Gastrocnemius medialis (tissue), 4 donors: ENCODE data around the gene MAPK8IP3. TPM values are rescaled to one million over a fixed set of nuclear protein-coding genes. Genes with fewer than 3 reads are reported as not detected.

ENCODE experiments used
- ATAC-seq, 2 donors: fragments of 150-250 bp; one replicate each; pipeline ENCODE4 v1.9.1; 2016
- DNase-seq, 2 donors: peaks; one replicate each; pipeline ENCODE4 v3.0.0-alpha.2; 2019
- H3K27ac ChIP-seq, 4 donors: fragments of 200-600 bp; sonication (generic); 1 replicate in 1 of 4; 2 replicates in 3 of 4; pipeline ENCODE4 v1.5.1; 2016 to 2018; ENCODE audit warnings: mild to moderate bottlenecking in 2 of 4, moderate library complexity in 1 of 4
- H3K27me3 ChIP-seq, 3 donors: fragments of 200-600 bp; sonication (generic) in 2 of 3; 1 replicate in 1 of 3; 2 replicates in 2 of 3; pipeline versions ENCODE4 v1.5.1 to v1.6.0; 2016 to 2019; ENCODE audit warnings: mild to moderate bottlenecking in 1 of 3, moderate library complexity in 1 of 3
- H3K36me3 ChIP-seq, 2 donors: fragments of 200-600 bp; sonication (generic) in 1 of 2; one replicate each; pipeline ENCODE4 v1.5.1; 2017 to 2018
- H3K4me1 ChIP-seq, 2 donors: fragments of 200-600 bp; sonication (generic) in 1 of 2; one replicate each; pipeline ENCODE4 v1.5.1; 2016 to 2017; ENCODE audit warnings: mild to moderate bottlenecking in 2 of 2
- H3K4me3 ChIP-seq, 4 donors: fragments of 200-600 bp; sonication (generic) in 3 of 4; 1 replicate in 1 of 4; 2 replicates in 3 of 4; pipeline ENCODE4 v1.5.1; 2016 to 2019; ENCODE audit warnings: mild to moderate bottlenecking in 2 of 4
- H3K9me3 ChIP-seq, 3 donors: fragments of 200-600 bp; sonication (generic) in 2 of 3; 1 replicate in 1 of 3; 2 replicates in 2 of 3; pipeline ENCODE4 v1.5.1; 2016 to 2019
- CTCF ChIP-seq, 5 experiments: fragments of 450-650 bp in 3 of 5; fragments of 200-600 bp in 2 of 5; sonication (generic) in 2 of 5; IDR thresholded peaks in 4 of 5; conservative IDR thresholded peaks in 1 of 5; 1 replicate in 4 of 5; 2 replicates in 1 of 5; pipeline ENCODE4 v1.5.1; 2016 to 2019; ENCODE audit warnings: antibody characterized with exemption in 5 of 5, mild to moderate bottlenecking in 3 of 5, moderate library complexity in 3 of 5
- POLR2A ChIP-seq, 2 donors: fragments of 450-650 bp; IDR thresholded peaks; one replicate each; pipeline ENCODE4 v1.6.1; 2017; ENCODE audit warnings: antibody characterized with exemption in 2 of 2, mild to moderate bottlenecking in 2 of 2, moderate library complexity in 2 of 2
- in situ Hi-C, 4 donors: fragments of 200-750 bp; cut with MboI; loops; one replicate each; pipeline versions ENCODE4 v1.15.0 to v1.8.0; 2017; ENCODE audit warnings: low sequenced_read_pairs in 4 of 4
- intact Hi-C: fragments of 100-400 bp; cut with DNase I; formaldehyde crosslinking; loops from one replicate; pipeline ENCODE4 v1.15.1; 2023; ENCODE audit warnings: low total_unique reads
- total RNA-seq, 4 donors: library from RNA; depleted of rRNA; stranded (reverse); fragments of >200 nt; gene quantifications; one replicate each; pipeline versions ENCODE4 v1.1.0 to v1.2.3, GENCODE V29; 2016

The MAPK8IP3 gene
- total RNA-seq, 4 donors from 2014 or later: 6.5 to 22.6 (median 13.9) TPM

- peaks cover 0 to 73% of the 10 kb centered on the region in 2 donors for H3K36me3 ChIP-seq
- no peaks in the 10 kb centered on the region for H3K4me1 ChIP-seq
- no peaks in the 10 kb centered on the region for H3K27me3 ChIP-seq
- DNase-seq: no peak
- H3K27ac ChIP-seq: no peak overlapping the region
- intact Hi-C loops: loop anchor here (5.0 kb wide), 1 partner anchor 334 kb away; no protein-coding TSS in a partner anchor
- ATAC-seq: no peak
- in situ Hi-C loops: no loop called here
- no peak for TF ChIP-seq POLR2A (IDR thresholded peaks at IDR 0.05)
- TF ChIP-seq CTCF (IDR thresholded peaks at IDR 0.05 in 4 of 5, conservative IDR thresholded peaks at IDR 0.05 in 1 of 5): no peak
- H3K9me3 ChIP-seq: no peaks in the 10 kb centered on the region
- no peak overlapping the region for H3K4me3 ChIP-seq
Observed at GRCh38 chr16:1761751-1762150, 55.8 kb downstream of the MAPK8IP3 start.

- no peak for ATAC-seq
Observed at GRCh38 chr16:1762196-1762878, 56.3 kb downstream of the MAPK8IP3 start.

GRCh38 chr16:1762879-1763520 is 57.0 kb downstream of the MAPK8IP3 start:
- Histone ChIP-seq H3K9me3 (no peaks in the 10 kb centered on the region), H3K36me3 (peaks cover 0 to 79% of the 10 kb centered on the region in 2 donors), H3K27me3 (no peaks in the 10 kb centered on the region), H3K4me1 (no peaks in the 10 kb centered on the region), H3K27ac (no peak overlapping the region), H3K4me3 (no peak overlapping the region)
- DNase-seq: no peak
- intact Hi-C loops: loop anchor here (5.0 kb wide), 1 partner anchor 336 kb away; no protein-coding TSS in a partner anchor
- in situ Hi-C loops: no loop called here
- TF ChIP-seq POLR2A (IDR thresholded peaks at IDR 0.05) (no peak), CTCF (IDR thresholded peaks at IDR 0.05 in 4 of 5, conservative IDR thresholded peaks at IDR 0.05 in 1 of 5) (no peak)
- no peak for ATAC-seq

More at GRCh38 chr16:1762196-1762878, 56.3 kb downstream of the MAPK8IP3 start:
- intact Hi-C loops (loop anchor here (5.0 kb wide), 1 partner anchor 335 kb away; no protein-coding TSS in a partner anchor), in situ Hi-C loops (no loop called here)
- Histone ChIP-seq H3K36me3 (peaks cover 0 to 79% of the 10 kb centered on the region in 2 donors), H3K27ac (no peak overlapping the region), H3K27me3 (no peaks in the 10 kb centered on the region), H3K4me1 (no peaks in the 10 kb centered on the region), H3K4me3 (no peak overlapping the region), H3K9me3 (no peaks in the 10 kb centered on the region)
- TF ChIP-seq POLR2A (IDR thresholded peaks at IDR 0.05) (no peak), CTCF (IDR thresholded peaks at IDR 0.05 in 4 of 5, conservative IDR thresholded peaks at IDR 0.05 in 1 of 5) (no peak)
- no peak for DNase-seq

- TF ChIP-seq POLR2A (IDR thresholded peaks at IDR 0.05) (no peak), CTCF (IDR thresholded peaks at IDR 0.05 in 4 of 5, conservative IDR thresholded peaks at IDR 0.05 in 1 of 5) (peak in 1 of 5 experiments; percentile 18)
- no peaks in the 10 kb centered on the region for H3K4me1 ChIP-seq
- DNase-seq (no peak), ATAC-seq (peak in 1 of 2 donors; percentile 15)
- no peak overlapping the region for H3K27ac ChIP-seq
- H3K9me3 ChIP-seq: no peaks in the 10 kb centered on the region
- intact Hi-C loops: loop anchor here (5.0 kb wide), 1 partner anchor 337 kb away; no protein-coding TSS in a partner anchor
- no peaks in the 10 kb centered on the region for H3K27me3 ChIP-seq
- in situ Hi-C loops: no loop called here
- no peak overlapping the region for H3K4me3 ChIP-seq
- peaks cover 0 to 80% of the 10 kb centered on the region in 2 donors for H3K36me3 ChIP-seq
Observed at GRCh38 chr16:1763521-1764511, 57.8 kb downstream of the MAPK8IP3 start.
